Left lung (tissue), 10 donors: ENCODE measurements around the gene PEF1. TPM values are rescaled to one million over a fixed set of nuclear protein-coding genes. Genes with fewer than 3 reads are reported as not detected.

Source experiments
- ATAC-seq: fragments of 200-7000 bp; cut with Tn5 transposase; one replicate; pipeline ENCODE4 v1.9.1; 2020; ENCODE audit warnings: moderate library complexity
- DNase-seq, 4 donors: peaks; one replicate each; pipeline ENCODE4 v3.0.0-alpha.2; 2013 to 2020
- H3K27ac ChIP-seq, 2 donors: fragments of 200-600 bp; sonication (generic) in 1 of 2; one replicate each; pipeline versions ENCODE4 v1.5.0 to v1.8.0; 2020 to 2021
- H3K27me3 ChIP-seq, 2 donors: fragments of 200-600 bp; sonication (generic) in 1 of 2; one replicate each; pipeline versions ENCODE4 v1.5.0 to v1.8.0; 2020 to 2021
- H3K36me3 ChIP-seq, 2 donors: fragments of 200-600 bp; sonication (generic) in 1 of 2; one replicate each; pipeline versions ENCODE4 v1.5.0 to v1.8.0; 2020 to 2021
- H3K4me1 ChIP-seq, 2 donors: fragments of 200-600 bp; one replicate each; pipeline ENCODE4 v1.8.0; 2021
- H3K4me3 ChIP-seq, 2 donors: fragments of 200-600 bp; sonication (generic) in 1 of 2; one replicate each; pipeline versions ENCODE4 v1.5.0 to v1.8.0; 2020 to 2021; ENCODE audit warnings: mild to moderate bottlenecking in 1 of 2
- H3K9me3 ChIP-seq, 2 donors: fragments of 200-600 bp; sonication (generic) in 1 of 2; one replicate each; pipeline versions ENCODE4 v1.5.0 to v1.8.0; 2020 to 2021
- CTCF ChIP-seq, 2 donors: fragments of 200-600 bp; sonication (generic) in 1 of 2; IDR thresholded peaks; one replicate each; pipeline versions ENCODE4 v1.5.0 to v1.8.0; 2021; ENCODE audit warnings: antibody characterized with exemption in 2 of 2
- intact Hi-C, 2 donors: fragments of 100-400 bp; cut with DNase I; formaldehyde crosslinking; loops; one replicate each; pipeline versions ENCODE4 v1.11.2 to v1.14.2; 2022
- polyA plus RNA-seq, 6 donors: library from polyadenylated mRNA; unstranded; fragments of 120-200 nt; gene quantifications; one replicate each; pipeline ENCODE4 v1.2.1, GENCODE V29; 2013; ENCODE audit not compliant: insufficient read length in 6 of 6
- total RNA-seq, 2 donors: library from RNA; stranded (reverse); fragmentation: NEBNext Ultra II Directional; extraction: Animal tissue kit (Norgen Biotek cat#: 25700); gene quantifications; one replicate each; pipeline ENCODE4 v1.2.1, GENCODE V29; 2021
- donor health status: DM: no; HTN: yes; CAD: no.
- donor health status: DM: no; HTN: no; CAD: no.

Gene PEF1
- total and polyA plus RNA-seq, 8 donors, result 55.4 to 75.8 (median 64.3) TPM

DNA sequence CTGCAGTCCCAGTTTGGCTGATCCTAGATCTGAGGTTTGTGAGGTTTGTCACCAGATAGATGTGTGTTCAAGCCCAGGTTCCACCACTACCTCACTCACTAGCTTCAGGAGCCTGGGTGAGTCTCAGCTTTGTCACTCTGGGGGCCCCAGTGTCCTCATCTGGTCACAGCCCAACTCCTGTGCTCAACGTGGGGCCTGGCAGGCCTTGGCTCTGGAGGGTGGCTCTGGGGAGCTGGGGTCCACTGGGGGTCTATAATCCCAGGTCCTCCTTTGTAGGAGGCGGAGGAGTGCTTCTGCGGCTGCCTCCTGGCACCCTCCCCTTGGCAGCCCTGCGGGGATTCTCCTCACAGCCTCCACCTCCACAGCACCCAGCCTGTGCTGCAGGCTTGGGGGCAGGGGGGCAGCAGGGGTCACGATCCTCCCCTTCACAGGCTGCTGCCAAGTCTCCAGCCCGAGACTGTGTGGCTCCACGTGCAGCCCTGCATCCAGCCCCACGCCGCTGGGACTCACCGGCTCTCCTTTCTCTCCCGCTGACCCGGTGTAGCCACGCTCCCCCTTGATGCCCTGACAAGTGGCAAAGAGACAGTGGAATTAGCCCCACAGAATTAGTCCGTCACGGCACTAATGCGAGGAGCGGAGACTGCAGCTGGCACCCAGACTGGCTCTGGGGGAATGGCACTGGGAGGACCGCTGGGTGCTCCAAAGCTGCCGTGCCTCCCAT lies 22.5 kb upstream of the PEF1 start:
- H3K4me3 ChIP-seq, result no peak overlapping the region
- no peaks in the 10 kb centered on the region for H3K36me3 ChIP-seq
- ATAC-seq, result no peak
- intact Hi-C loops, result loop anchor here in 1 of 2 donors (10.0 kb wide), 1 partner anchor 128 kb away; no protein-coding TSS in a partner anchor
- peaks cover 0 to 24% of the 10 kb centered on the region in 2 donors for H3K27me3 ChIP-seq
- H3K4me1 ChIP-seq, result peaks cover 20 to 27% of the 10 kb centered on the region in 2 donors
- no peaks in the 10 kb centered on the region for H3K9me3 ChIP-seq
- no peak for TF ChIP-seq CTCF (IDR thresholded peaks at IDR 0.05)
- DNase-seq, result no peak
- peak overlapping the region in 1 of 2 donors; percentile 51 for H3K27ac ChIP-seq

DNA sequence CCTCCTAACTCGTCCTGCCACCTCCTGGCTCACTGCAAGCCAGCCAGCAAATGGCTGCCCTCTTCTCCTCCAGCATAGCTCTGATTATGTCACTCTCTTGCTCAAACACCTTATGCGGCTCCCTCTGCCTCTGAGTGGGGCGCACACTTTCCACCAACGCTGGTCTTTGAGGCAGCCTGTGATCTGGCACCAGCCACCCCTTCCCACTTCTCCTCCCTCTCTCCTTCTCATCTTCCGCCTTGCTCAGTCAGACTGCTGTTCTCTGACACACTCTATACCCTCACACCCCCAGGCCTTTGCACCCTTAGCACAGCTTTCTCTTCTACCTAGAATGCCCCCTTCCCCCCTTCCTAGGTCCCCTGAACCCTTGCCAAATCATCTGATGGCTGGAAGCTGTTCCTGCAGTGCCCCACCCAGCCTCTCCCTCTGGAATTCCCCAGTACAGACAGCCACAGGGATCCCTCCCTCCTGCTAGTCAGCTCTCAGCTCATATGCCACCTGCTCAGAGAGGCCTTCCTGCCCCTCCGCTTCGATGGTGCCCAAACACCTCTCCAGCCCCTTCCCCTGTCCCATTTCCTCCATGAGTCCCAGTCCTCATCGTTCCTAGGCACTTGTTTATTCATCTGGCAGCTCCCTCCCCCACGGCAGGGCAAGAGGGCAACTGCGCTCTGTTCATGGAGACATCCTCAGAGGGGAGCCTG lies 21.7 kb upstream of the PEF1 start:
- H3K4me1 ChIP-seq, result peaks cover 20 to 27% of the 10 kb centered on the region in 2 donors
- peak in 2 of 4 donors; percentile 44 to 69 for DNase-seq
- no peak overlapping the region for H3K4me3 ChIP-seq
- peak overlapping the region in 1 of 2 donors; percentile 51 for H3K27ac ChIP-seq
- peaks cover 0 to 24% of the 10 kb centered on the region in 2 donors for H3K27me3 ChIP-seq
- H3K9me3 ChIP-seq, result no peaks in the 10 kb centered on the region
- intact Hi-C loops, result loop anchor here in 1 of 2 donors (10.0 kb wide), 1 partner anchor 128 kb away; no protein-coding TSS in a partner anchor
- no peaks in the 10 kb centered on the region for H3K36me3 ChIP-seq
- peak; percentile 64 for ATAC-seq
- no peak for TF ChIP-seq CTCF (IDR thresholded peaks at IDR 0.05)

DNA sequence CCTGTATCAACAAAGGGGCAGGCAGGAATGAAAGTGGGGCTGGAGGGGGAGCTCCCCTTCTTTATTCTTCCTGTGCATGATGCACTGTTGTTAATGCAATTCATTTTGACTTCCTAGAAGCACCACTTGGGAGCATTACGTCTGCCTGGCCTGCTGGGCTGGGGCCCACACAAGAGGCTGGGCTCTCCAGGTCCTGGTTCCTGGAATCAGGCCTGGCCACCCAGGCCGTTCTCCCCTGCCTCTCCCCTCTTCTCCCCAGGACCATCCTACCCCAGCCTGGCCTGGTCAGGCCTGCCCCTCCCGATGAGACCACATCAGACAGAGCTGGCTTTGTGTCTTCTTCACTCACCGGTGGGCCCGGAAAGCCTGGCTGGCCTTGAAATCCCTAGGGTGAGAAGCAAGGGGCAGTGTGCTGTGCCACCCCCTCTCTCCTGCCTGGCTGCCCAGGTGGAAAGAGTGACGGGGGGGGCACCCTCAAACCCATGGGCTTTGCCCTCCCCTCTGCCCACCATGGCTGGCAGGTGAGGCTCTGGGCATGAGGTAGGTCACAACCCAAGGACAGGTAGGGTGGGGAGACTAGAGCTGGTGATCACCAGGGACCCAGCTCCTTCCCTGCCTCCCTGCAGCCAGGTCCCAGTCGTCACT lies 20.7 kb upstream of the PEF1 start:
- ATAC-seq (peak; percentile 1), DNase-seq (peak in 1 of 4 donors; percentile 40)
- Histone ChIP-seq H3K27me3 (peaks cover 0 to 18% of the 10 kb centered on the region in 2 donors), H3K36me3 (no peaks in the 10 kb centered on the region), H3K4me3 (no peak overlapping the region), H3K4me1 (peaks cover 19 to 20% of the 10 kb centered on the region in 2 donors), H3K27ac (no peak overlapping the region), H3K9me3 (no peaks in the 10 kb centered on the region)
- TF ChIP-seq CTCF (IDR thresholded peaks at IDR 0.05), result no peak
- intact Hi-C loops, result loop anchor here in 1 of 2 donors (10.0 kb wide), 1 partner anchor 129 kb away; no protein-coding TSS in a partner anchor

- no peak for TF ChIP-seq CTCF (IDR thresholded peaks at IDR 0.05)
- H3K4me1 ChIP-seq, result peaks cover 11 to 12% of the 10 kb centered on the region in 2 donors
- no peak overlapping the region for H3K4me3 ChIP-seq
- no peak overlapping the region for H3K27ac ChIP-seq
- no peaks in the 10 kb centered on the region for H3K36me3 ChIP-seq
- H3K27me3 ChIP-seq, result peaks cover 0 to 9% of the 10 kb centered on the region in 2 donors
- intact Hi-C loops, result loop anchor here (5.0 to 10.0 kb wide), 2 partner anchors 123 to 130 kb away; no protein-coding TSS in a partner anchor
- no peak for ATAC-seq
- DNase-seq, result no peak
- no peaks in the 10 kb centered on the region for H3K9me3 ChIP-seq
Observed at GRCh38 chr1:31664528-31664927, 19.9 kb upstream of the PEF1 start.
